ENCODE results near the gene CAPN3. TPM values are rescaled to one million over a fixed set of nuclear protein-coding genes. Genes with fewer than 3 reads are reported as not detected.

Gene CAPN3
- total RNA-seq, 1 donor = 1.1 TPM

DNA sequence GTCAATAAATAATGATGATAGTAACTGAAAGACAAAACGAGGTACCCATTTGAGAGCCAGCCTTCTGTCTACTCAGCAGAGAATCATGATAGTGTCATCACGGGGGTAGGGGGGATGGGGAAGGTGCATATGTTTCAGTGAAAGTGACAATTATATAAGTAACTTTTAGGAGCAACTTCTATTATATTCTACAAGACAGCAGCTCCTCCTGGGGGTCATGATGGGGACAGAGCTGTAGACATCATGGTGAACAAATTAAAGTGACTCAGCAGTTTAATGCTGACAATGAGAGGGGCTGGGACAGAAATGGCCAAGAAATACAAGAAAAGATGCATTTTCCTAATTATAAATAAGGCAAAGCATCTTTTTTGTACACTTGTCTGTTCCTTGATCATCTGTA lies 11.8 kb downstream of the CAPN3 start:
- H3K36me3 ChIP-seq (ENCODE audit: insufficient read depth, low read length) = no peaks in the 10 kb centered on the region
- no peak overlapping the region for H2AFZ ChIP-seq (ENCODE audit: low read length)
- no peaks in the 10 kb centered on the region for H3K27me3 ChIP-seq (ENCODE audit: insufficient read depth, low read length)
- no peaks in the 10 kb centered on the region for H3K4me1 ChIP-seq (ENCODE audit: insufficient read depth, low read length)
- DNase-seq (ENCODE audit: insufficient read length, low spot score, missing footprints) = no peak
- H4K20me1 ChIP-seq (ENCODE audit: insufficient read depth, low read length) = no peaks in the 10 kb centered on the region
- no peaks in the 10 kb centered on the region for H3K9me3 ChIP-seq (ENCODE audit: low read depth, low read length)
- TF ChIP-seq, protein P1, sequence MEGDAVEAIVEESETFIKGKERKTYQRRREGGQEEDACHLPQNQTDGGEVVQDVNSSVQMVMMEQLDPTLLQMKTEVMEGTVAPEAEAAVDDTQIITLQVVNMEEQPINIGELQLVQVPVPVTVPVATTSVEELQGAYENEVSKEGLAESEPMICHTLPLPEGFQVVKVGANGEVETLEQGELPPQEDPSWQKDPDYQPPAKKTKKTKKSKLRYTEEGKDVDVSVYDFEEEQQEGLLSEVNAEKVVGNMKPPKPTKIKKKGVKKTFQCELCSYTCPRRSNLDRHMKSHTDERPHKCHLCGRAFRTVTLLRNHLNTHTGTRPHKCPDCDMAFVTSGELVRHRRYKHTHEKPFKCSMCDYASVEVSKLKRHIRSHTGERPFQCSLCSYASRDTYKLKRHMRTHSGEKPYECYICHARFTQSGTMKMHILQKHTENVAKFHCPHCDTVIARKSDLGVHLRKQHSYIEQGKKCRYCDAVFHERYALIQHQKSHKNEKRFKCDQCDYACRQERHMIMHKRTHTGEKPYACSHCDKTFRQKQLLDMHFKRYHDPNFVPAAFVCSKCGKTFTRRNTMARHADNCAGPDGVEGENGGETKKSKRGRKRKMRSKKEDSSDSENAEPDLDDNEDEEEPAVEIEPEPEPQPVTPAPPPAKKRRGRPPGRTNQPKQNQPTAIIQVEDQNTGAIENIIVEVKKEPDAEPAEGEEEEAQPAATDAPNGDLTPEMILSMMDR (IDR thresholded peaks at IDR 0.05; ENCODE audit: extremely low read depth, low read depth, low read length) = peak; percentile 45
- H3K27ac ChIP-seq (ENCODE audit: low read depth, low read length) = no peak overlapping the region
- no peak overlapping the region for H3K4me3 ChIP-seq (ENCODE audit: insufficient read depth, low read length)
- H3K4me2 ChIP-seq (ENCODE audit: insufficient read depth, low read length) = no peak overlapping the region
- no peaks in the 10 kb centered on the region for H3K79me2 ChIP-seq (ENCODE audit: insufficient read depth, low read length)

DNA sequence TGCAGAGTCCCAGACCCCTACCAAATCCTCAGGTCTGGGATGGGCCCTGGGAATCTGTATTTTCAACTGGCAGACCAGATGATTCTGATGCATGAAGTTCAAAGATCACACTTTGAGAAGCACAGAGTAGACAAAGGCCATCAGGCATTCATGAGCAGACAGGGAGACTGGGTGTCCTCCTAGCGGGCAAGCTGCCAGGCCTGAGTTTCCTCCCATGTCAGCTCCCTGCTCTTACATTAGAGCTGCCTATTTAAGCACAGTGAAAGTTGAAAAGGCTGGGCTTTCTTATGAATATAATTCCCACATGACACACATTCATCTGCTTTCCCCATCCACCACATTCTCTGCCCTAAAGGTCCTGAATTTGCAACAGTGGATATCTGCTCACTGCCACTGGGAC lies 14.0 kb downstream of the CAPN3 start:
- Histone ChIP-seq H3K79me2 (ENCODE audit: insufficient read depth, low read length) (no peaks in the 10 kb centered on the region), H2AFZ (ENCODE audit: low read length) (no peak overlapping the region), H4K20me1 (ENCODE audit: insufficient read depth, low read length) (no peaks in the 10 kb centered on the region), H3K27ac (ENCODE audit: low read depth, low read length) (no peak overlapping the region), H3K4me1 (ENCODE audit: insufficient read depth, low read length) (no peaks in the 10 kb centered on the region), H3K9me3 (ENCODE audit: low read depth, low read length) (no peaks in the 10 kb centered on the region), H3K4me3 (ENCODE audit: insufficient read depth, low read length) (no peak overlapping the region), H3K36me3 (ENCODE audit: insufficient read depth, low read length) (no peaks in the 10 kb centered on the region), H3K27me3 (ENCODE audit: insufficient read depth, low read length) (no peaks in the 10 kb centered on the region), H3K4me2 (ENCODE audit: insufficient read depth, low read length) (no peak overlapping the region)
- no peak for DNase-seq (ENCODE audit: insufficient read length, low spot score, missing footprints)
- TF ChIP-seq, protein P1 (IDR thresholded peaks at IDR 0.05; ENCODE audit: extremely low read depth, low read depth, low read length) = no peak

DNA sequence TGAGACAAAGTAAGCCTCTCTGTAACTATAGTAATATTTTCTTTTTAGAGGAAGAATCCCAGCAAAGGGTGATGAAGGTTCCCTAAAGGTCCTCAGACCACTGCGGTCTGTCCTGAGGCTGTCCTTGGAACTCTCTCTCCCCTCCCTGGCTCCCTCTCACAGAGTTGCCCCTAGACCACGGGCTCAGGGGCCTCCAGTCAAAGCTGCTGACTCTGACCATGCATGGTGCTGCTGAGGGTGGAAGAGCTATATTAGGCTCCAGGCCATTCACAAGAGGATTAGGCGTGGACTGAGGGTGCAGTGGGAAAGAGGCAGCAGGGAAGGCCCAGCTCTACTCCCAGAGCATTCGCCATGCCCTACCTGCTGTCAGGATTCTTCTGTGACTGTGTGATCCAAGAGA lies 14.6 kb downstream of the CAPN3 start:
- Histone ChIP-seq H4K20me1 (ENCODE audit: insufficient read depth, low read length) (no peaks in the 10 kb centered on the region), H3K4me2 (ENCODE audit: insufficient read depth, low read length) (no peak overlapping the region), H3K27me3 (ENCODE audit: insufficient read depth, low read length) (no peaks in the 10 kb centered on the region), H3K4me3 (ENCODE audit: insufficient read depth, low read length) (no peak overlapping the region), H2AFZ (ENCODE audit: low read length) (no peak overlapping the region), H3K36me3 (ENCODE audit: insufficient read depth, low read length) (no peaks in the 10 kb centered on the region), H3K79me2 (ENCODE audit: insufficient read depth, low read length) (no peaks in the 10 kb centered on the region), H3K27ac (ENCODE audit: low read depth, low read length) (no peak overlapping the region), H3K9me3 (ENCODE audit: low read depth, low read length) (no peaks in the 10 kb centered on the region), H3K4me1 (ENCODE audit: insufficient read depth, low read length) (no peaks in the 10 kb centered on the region)
- TF ChIP-seq, protein P1 (IDR thresholded peaks at IDR 0.05; ENCODE audit: extremely low read depth, low read depth, low read length) = no peak
- no peak for DNase-seq (ENCODE audit: insufficient read length, low spot score, missing footprints)

DNA sequence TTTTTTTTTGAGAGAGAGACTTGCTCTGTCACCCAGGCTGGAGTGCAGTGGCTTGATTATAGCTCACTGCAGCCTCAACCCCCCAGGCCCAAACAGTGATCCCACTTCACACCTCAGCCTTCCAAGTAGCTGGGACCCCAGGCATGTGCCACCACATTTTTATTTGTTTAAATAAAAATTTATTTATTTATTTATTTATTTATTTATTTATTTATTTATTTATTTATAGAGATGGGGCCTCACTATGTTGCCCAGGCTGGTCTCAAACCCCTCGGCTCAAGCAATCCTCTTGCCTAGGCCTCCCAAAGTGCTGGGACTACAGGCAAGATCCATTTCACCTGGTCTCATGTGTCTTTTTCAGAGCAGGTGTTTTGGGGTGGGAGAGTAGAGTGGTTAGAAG lies 15.5 kb downstream of the CAPN3 start:
- H3K27me3 ChIP-seq (ENCODE audit: insufficient read depth, low read length) = no peaks in the 10 kb centered on the region
- H3K36me3 ChIP-seq (ENCODE audit: insufficient read depth, low read length) = no peaks in the 10 kb centered on the region
- H4K20me1 ChIP-seq (ENCODE audit: insufficient read depth, low read length) = no peaks in the 10 kb centered on the region
- no peaks in the 10 kb centered on the region for H3K79me2 ChIP-seq (ENCODE audit: insufficient read depth, low read length)
- H3K4me1 ChIP-seq (ENCODE audit: insufficient read depth, low read length) = no peaks in the 10 kb centered on the region
- H3K27ac ChIP-seq (ENCODE audit: low read depth, low read length) = no peak overlapping the region
- no peaks in the 10 kb centered on the region for H3K9me3 ChIP-seq (ENCODE audit: low read depth, low read length)
- DNase-seq (ENCODE audit: insufficient read length, low spot score, missing footprints) = no peak
- no peak overlapping the region for H3K4me3 ChIP-seq (ENCODE audit: insufficient read depth, low read length)
- no peak overlapping the region for H3K4me2 ChIP-seq (ENCODE audit: insufficient read depth, low read length)
- H2AFZ ChIP-seq (ENCODE audit: low read length) = no peak overlapping the region
- TF ChIP-seq, protein P1 (IDR thresholded peaks at IDR 0.05; ENCODE audit: extremely low read depth, low read depth, low read length) = no peak
